ENCODE results near the gene TIFAB.

- TF ChIP-seq CTCF (IDR thresholded peaks at IDR 0.05) (no peak), POLR2A (IDR thresholded peaks at IDR 0.05) (no peak), POLR2AphosphoS5 (IDR thresholded peaks at IDR 0.05) (peak; percentile 27)
These were observed 41.4 kb upstream of the TIFAB start for GRCh38 chr5:135493406-135494180.
